HFFc6 (cell line): ENCODE measurements around the gene SLC4A11. TPM values are rescaled to one million over a fixed set of nuclear protein-coding genes. Genes with fewer than 3 reads are reported as not detected.

Experiments
- DNase-seq: peaks from one replicate; pipeline ENCODE4 v3.0.0-alpha.2; 2018
- H3K27ac Mint-ChIP-seq: 2 replicates; pipeline ENCODE4 v1.8.0; 2020; ENCODE audit warnings: mild to moderate bottlenecking, mixed read lengths
- H3K27me3 Mint-ChIP-seq: 2 replicates; pipeline ENCODE4 v1.8.0; 2021; ENCODE audit warnings: mild to moderate bottlenecking, moderate library complexity, mixed read lengths; ENCODE audit not compliant: insufficient read depth
- H3K36me3 Mint-ChIP-seq: 2 replicates; pipeline ENCODE4 v1.8.0; 2021; ENCODE audit warnings: low read depth, mixed read lengths
- H3K4me1 Mint-ChIP-seq: 2 replicates; pipeline ENCODE4 v1.8.0; 2020; ENCODE audit warnings: low read depth, mixed read lengths
- H3K4me3 Mint-ChIP-seq: 2 replicates; pipeline ENCODE4 v1.8.0; 2020; ENCODE audit warnings: mild to moderate bottlenecking, moderate library complexity, mixed read lengths
- H3K9me3 Mint-ChIP-seq: 2 replicates; pipeline ENCODE4 v1.8.0; 2020; ENCODE audit warnings: mild to moderate bottlenecking, mixed read lengths
- total RNA-seq, 6 experiments: library from RNA; stranded (reverse); fragmentation: NEBNext Ultra II Directional; extraction: Animal tissue kit (Norgen Biotek cat#: 25700); gene quantifications; 2 replicates in 1 of 6; 3 replicates in 5 of 6; pipeline ENCODE4 v1.2.3, GENCODE V29; 2021
- TF ChIP-seq, protein P1 (sequence below): fragments of 200-600 bp; sonication (generic); IDR thresholded peaks from 2 replicates; pipeline ENCODE4 v1.5.0; 2021; ENCODE audit warnings: antibody characterized with exemption, mild to moderate bottlenecking

The SLC4A11 gene
- total RNA-seq, 6 experiments from 2014 or later: 2.4 to 3.6 (median 3.1) TPM

DNA sequence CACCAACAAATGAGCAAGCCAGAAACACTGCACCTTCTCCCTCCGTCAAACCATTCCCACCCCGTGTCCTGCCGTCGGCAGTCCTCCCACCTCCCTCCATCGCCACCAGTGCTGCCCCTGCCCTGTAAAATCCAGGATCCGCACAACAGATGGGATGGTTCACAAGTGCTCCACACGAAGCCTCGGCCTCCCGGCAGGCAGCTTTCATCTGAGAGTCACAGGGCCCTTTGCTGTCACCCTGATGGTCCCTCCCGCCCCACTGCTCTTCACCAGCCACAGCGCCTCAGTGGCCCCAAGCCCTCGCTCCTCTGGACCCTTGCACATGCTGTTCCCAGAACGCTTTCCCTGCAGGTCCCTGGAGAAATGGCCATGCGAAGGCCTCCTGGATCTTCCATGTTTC lies 12.1 kb downstream of the SLC4A11 start:
- Mint-ChIP-seq H3K27ac (no peak overlapping the region), H3K4me1 (peaks cover 11% of the 10 kb centered on the region; the same call in 1 of the 2 replicates), H3K4me3 (no peak overlapping the region; the same call in 1 of the 2 replicates), H3K9me3 (no peaks in the 10 kb centered on the region), H3K36me3 (no peaks in the 10 kb centered on the region), H3K27me3 (peaks cover 2% of the 10 kb centered on the region; the same call in 1 of the 2 replicates)
- TF ChIP-seq, protein P1, sequence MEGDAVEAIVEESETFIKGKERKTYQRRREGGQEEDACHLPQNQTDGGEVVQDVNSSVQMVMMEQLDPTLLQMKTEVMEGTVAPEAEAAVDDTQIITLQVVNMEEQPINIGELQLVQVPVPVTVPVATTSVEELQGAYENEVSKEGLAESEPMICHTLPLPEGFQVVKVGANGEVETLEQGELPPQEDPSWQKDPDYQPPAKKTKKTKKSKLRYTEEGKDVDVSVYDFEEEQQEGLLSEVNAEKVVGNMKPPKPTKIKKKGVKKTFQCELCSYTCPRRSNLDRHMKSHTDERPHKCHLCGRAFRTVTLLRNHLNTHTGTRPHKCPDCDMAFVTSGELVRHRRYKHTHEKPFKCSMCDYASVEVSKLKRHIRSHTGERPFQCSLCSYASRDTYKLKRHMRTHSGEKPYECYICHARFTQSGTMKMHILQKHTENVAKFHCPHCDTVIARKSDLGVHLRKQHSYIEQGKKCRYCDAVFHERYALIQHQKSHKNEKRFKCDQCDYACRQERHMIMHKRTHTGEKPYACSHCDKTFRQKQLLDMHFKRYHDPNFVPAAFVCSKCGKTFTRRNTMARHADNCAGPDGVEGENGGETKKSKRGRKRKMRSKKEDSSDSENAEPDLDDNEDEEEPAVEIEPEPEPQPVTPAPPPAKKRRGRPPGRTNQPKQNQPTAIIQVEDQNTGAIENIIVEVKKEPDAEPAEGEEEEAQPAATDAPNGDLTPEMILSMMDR: no peak
- DNase-seq: no peak

DNA sequence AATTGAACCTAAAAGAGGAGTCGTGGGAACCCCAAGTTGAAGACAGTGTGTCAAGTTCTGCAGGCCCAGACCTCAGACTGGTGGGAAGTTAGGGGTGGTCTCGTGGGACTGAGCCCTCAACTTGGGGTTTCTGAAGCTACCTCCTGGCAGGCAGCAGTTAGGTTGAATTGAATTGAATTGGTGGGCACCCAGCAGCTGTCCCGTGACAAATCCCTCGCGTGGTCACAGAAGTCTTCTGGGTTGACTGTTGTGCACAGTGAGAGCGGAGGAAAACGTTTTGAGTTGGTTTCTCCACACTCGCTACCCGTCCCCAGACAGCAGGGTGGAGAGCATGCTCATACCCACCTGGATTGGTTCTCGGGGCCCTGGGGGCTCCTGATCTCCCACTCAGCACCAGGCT lies 12.9 kb downstream of the SLC4A11 start:
- H3K9me3 Mint-ChIP-seq: no peaks in the 10 kb centered on the region
- peaks cover 11% of the 10 kb centered on the region; the same call in 1 of the 2 replicates for H3K4me1 Mint-ChIP-seq
- H3K27ac Mint-ChIP-seq: no peak overlapping the region
- H3K36me3 Mint-ChIP-seq: peaks cover 5% of the 10 kb centered on the region; the same call in 1 of the 2 replicates
- H3K27me3 Mint-ChIP-seq: peaks cover 2% of the 10 kb centered on the region; the same call in 1 of the 2 replicates
- TF ChIP-seq, protein P1: no peak
- no peak for DNase-seq
- no peak overlapping the region for H3K4me3 Mint-ChIP-seq

DNA sequence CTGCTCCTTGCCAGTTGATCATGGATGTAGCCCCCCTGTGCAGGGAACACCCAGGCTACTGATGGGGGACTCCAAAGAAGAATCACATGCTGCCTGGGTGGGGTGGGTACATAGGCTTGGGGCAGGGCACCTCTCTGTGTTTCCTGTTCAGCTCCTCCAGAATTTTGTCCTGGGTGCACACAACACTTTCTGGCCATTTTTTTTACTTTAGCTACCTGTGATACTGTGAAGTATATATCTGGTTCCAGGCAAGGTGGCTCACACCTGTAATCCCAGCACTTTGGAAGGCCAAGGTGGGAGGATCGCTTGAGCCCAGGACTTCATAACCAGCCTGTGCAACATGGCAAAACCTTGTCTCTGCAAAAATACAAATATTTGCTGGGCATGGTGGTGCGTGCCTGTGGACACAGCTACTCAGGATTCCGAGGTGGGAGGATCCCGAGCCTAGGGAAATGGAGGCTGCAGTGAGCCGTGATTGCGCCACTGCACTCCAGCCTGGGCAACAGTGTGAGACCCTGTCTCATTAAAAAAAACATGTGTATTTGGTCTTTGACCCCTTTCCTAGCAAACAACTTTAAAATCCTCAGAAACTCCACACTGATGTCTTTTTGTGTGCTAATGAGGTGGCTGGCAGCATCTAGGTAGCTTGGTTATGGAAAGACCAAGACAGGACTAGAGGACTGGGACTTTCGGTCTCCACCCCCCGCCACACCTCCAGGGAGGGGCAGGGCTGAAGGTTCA lies 14.1 kb downstream of the SLC4A11 start:
- Mint-ChIP-seq H3K36me3 (peaks cover 10% of the 10 kb centered on the region; the same call in 1 of the 2 replicates), H3K27me3 (peaks cover 2% of the 10 kb centered on the region; the same call in 1 of the 2 replicates), H3K9me3 (no peaks in the 10 kb centered on the region), H3K27ac (no peak overlapping the region), H3K4me3 (no peak overlapping the region), H3K4me1 (peaks cover 11% of the 10 kb centered on the region; the same call in 1 of the 2 replicates)
- DNase-seq: no peak
- TF ChIP-seq, protein P1: no peak

DNA sequence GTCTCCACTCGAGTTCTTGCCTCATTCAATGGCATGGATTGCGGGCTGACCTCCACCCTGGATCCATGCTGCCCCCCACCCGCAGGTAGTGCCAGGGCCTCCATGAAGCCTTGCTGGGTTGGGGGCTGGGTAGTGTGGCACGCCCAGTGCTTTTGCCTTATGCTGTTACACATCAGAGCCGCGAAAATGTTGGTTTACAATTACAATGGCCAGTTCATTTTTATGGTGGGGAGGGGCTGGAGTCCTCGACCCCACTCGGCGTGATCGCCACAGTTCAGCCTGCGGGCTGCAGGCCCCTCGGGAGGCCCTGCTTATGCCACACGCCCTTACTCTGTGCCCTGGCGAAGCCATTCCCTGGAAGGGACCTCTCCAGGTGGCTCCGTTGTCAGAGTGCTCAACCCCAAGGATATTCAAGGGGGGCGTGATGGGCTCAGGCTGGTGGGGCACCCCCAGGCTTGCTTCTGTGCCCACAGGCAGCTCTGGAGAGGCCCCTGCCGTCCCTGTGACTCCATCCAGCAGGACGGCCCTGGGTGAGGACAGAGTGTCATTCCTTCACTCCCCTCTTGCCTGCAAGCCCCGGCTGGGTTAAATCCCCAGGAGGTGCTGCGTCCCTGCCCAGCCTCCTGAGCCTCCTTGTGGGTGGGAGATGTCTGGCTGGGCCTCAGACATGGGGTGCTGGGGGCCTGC lies 14.9 kb downstream of the SLC4A11 start:
- DNase-seq: no peak
- Mint-ChIP-seq H3K27me3 (peaks cover 2% of the 10 kb centered on the region; the same call in 1 of the 2 replicates), H3K4me3 (no peak overlapping the region), H3K36me3 (peaks cover 10% of the 10 kb centered on the region; the same call in 1 of the 2 replicates), H3K9me3 (no peaks in the 10 kb centered on the region), H3K27ac (no peak overlapping the region), H3K4me1 (peaks cover 11% of the 10 kb centered on the region; the same call in 1 of the 2 replicates)
- TF ChIP-seq, protein P1: no peak

DNA sequence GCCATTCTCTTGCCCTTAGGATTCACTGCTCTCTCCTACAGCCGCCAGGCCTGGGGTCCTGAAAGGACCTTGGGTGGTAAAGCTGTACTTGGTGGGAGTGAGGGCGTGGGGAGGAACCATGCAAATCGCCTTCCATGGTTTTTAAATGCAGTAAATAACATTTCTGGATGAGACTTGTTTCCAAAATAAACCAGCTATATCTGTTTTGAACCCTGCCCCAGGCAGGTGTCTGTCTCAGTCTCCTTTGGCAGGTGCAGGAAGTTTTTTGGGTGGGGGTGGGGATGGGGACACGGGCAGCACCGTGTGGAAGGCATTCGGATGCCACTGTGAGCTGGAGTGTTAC lies 15.4 kb downstream of the SLC4A11 start:
- Mint-ChIP-seq H3K9me3 (no peaks in the 10 kb centered on the region), H3K36me3 (peaks cover 10% of the 10 kb centered on the region; the same call in 1 of the 2 replicates), H3K4me3 (no peak overlapping the region), H3K27ac (no peak overlapping the region), H3K27me3 (peaks cover 2% of the 10 kb centered on the region; the same call in 1 of the 2 replicates), H3K4me1 (peaks cover 11% of the 10 kb centered on the region; the same call in 1 of the 2 replicates)
- TF ChIP-seq, protein P1: no peak
- no peak for DNase-seq
